HCT116 (cell line): ENCODE data around the gene BAHCC1. TPM values are rescaled to one million over a fixed set of nuclear protein-coding genes. Genes with fewer than 3 reads are reported as not detected.

Source experiments
- ATAC-seq: fragments of 200-7000 bp; cut with Tn5 transposase; 2 replicates; pipeline ENCODE4 v1.9.1; 2020; ENCODE audit warnings: mild to moderate bottlenecking, moderate library complexity
- BruUV-seq: library from RNA; stranded (reverse); fragments of 400-500 nt; replicated peaks from 2 replicates; lab custom pipeline; 2021; lab: Mats Ljungman, UMichigan
- CTCF ChIA-PET: fragments of 300-600 bp; sonication (Branson Sonifier 250); formaldehyde crosslinking; loops from one replicate; lab custom pipeline; 2021; ENCODE audit warnings: antibody characterized with exemption; lab: Charles Lee
- POLR2A ChIA-PET: fragments of 300-600, 350-600 bp; sonication (Branson Sonifier 250); formaldehyde crosslinking; loops from one replicate; lab custom pipeline; 2021; ENCODE audit warnings: antibody characterized with exemption; lab: Charles Lee
- RAD21 ChIA-PET, 2 experiments: fragments of 300-600 bp; sonication (Branson Sonifier 250); formaldehyde crosslinking; loops; one replicate each; lab custom pipeline; 2023; ENCODE audit warnings: low total read pairs in 2 of 2; ENCODE audit not compliant: uncharacterized antibody in 2 of 2, unreplicated experiment in 2 of 2, low non-redundant PET in 1 of 2; lab: Charles Lee
- DNase-seq: peaks from one replicate; pipeline ENCODE4 v3.0.0-alpha.2; 2010; ENCODE audit warnings: low read depth, low spot score
- H2AFZ ChIP-seq: fragments of 200-600 bp; shearing (Covaris generic), sonication (generic); 2 replicates; pipeline ENCODE4 v1.6.1; 2017; ENCODE audit warnings: low read depth, mixed run types, mixed read lengths, antibody characterized with exemption, low read length; ENCODE audit not compliant: poor library complexity, severe bottlenecking
- H3K27ac ChIP-seq: 2 replicates; pipeline ENCODE4 v1.5.1; 2012; ENCODE audit warnings: low read depth, low read length
- H3K27me3 ChIP-seq: fragments of 200-600 bp; sonication (generic); 2 replicates; pipeline ENCODE4 v1.6.1; 2016; ENCODE audit warnings: mixed run types, low read length, mixed read lengths; ENCODE audit not compliant: insufficient read depth
- H3K36me3 ChIP-seq, 2 experiments: fragments of 200-500 bp in 1 of 2; fragments of 200-600 bp in 1 of 2; sonication (Bioruptor generic) in 1 of 2; sonication (generic) in 1 of 2; 2 replicates each; pipeline versions ENCODE4 v1.5.1 to v1.6.1; 2014 to 2016; ENCODE audit warnings: low read length in 2 of 2, inconsistent platforms in 1 of 2, mixed read lengths in 1 of 2, mixed run types in 1 of 2; ENCODE audit not compliant: insufficient read depth in 2 of 2, control insufficient read depth in 1 of 2
- H3K4me1 ChIP-seq, 2 experiments: fragments of 200-600 bp in 1 of 2; sonication (generic) in 1 of 2; 2 replicates each; pipeline versions ENCODE4 v1.5.1 to v1.6.1; 2012 to 2017; ENCODE audit warnings: low read length in 2 of 2, inconsistent platforms in 1 of 2, mild to moderate bottlenecking in 1 of 2, mixed read lengths in 1 of 2, mixed run types in 1 of 2, moderate library complexity in 1 of 2; ENCODE audit not compliant: insufficient read depth in 2 of 2, control insufficient read depth in 1 of 2
- H3K4me2 ChIP-seq: fragments of 200-600 bp; sonication (generic); 2 replicates; pipeline ENCODE4 v1.6.1; 2017; ENCODE audit warnings: mixed run types, low read length, mixed read lengths
- H3K4me3 ChIP-seq, 2 experiments: fragments of 200-600 bp in 1 of 2; sonication (generic) in 1 of 2; replicated peaks in 1 of 2; 2 replicates each; pipeline ENCODE4 v1.5.1; 2011 to 2016; ENCODE audit warnings: low read length in 2 of 2, control low read depth in 1 of 2, low read depth in 1 of 2, mild to moderate bottlenecking in 1 of 2, mixed read lengths in 1 of 2, mixed run types in 1 of 2
- H3K79me2 ChIP-seq: fragments of 200-600 bp; sonication (generic); 2 replicates; pipeline ENCODE4 v1.6.1; 2017; ENCODE audit warnings: mild to moderate bottlenecking, mixed run types, low read length, moderate library complexity, mixed read lengths; ENCODE audit not compliant: insufficient read depth
- H3K9ac ChIP-seq: fragments of 200-600 bp; sonication (generic); 2 replicates; pipeline ENCODE4 v1.6.1; 2016; ENCODE audit warnings: low read length, mixed read lengths
- H3K9me2 ChIP-seq: fragments of 200-600 bp; sonication (generic), shearing (Covaris generic); 2 replicates; pipeline ENCODE4 v1.6.1; 2017; ENCODE audit warnings: mixed run types, mild to moderate bottlenecking, moderate library complexity; ENCODE audit not compliant: insufficient read depth
- H3K9me3 ChIP-seq, 2 experiments: fragments of 200-500 bp in 1 of 2; fragments of 200-600 bp in 1 of 2; sonication (Bioruptor generic) in 1 of 2; sonication (generic) in 1 of 2; 2 replicates each; pipeline ENCODE4 v1.6.1; 2014 to 2017; ENCODE audit warnings: low read length in 2 of 2, mixed read lengths in 2 of 2, inconsistent platforms in 1 of 2, low read depth in 1 of 2, mild to moderate bottlenecking in 1 of 2, mixed run types in 1 of 2, moderate library complexity in 1 of 2; ENCODE audit not compliant: control insufficient read depth in 1 of 2, insufficient read depth in 1 of 2
- H4K20me1 ChIP-seq: fragments of 200-600 bp; sonication (generic), shearing (Covaris generic); 2 replicates; pipeline ENCODE4 v1.6.1; 2017; ENCODE audit warnings: mixed run types, mild to moderate bottlenecking, moderate library complexity; ENCODE audit not compliant: insufficient read depth
- CTCF ChIP-seq, 3 experiments: fragments of 200-600 bp in 1 of 3; sonication (generic) in 1 of 3; IDR thresholded peaks in 2 of 3; conservative IDR thresholded peaks in 1 of 3; 2 replicates each; pipeline ENCODE4 v1.5.1; 2012 to 2017; ENCODE audit warnings: low read depth in 2 of 3, low read length in 2 of 3, antibody characterized with exemption in 1 of 3, borderline replicate concordance in 1 of 3, control low read depth in 1 of 3, mild to moderate bottlenecking in 1 of 3, mixed read lengths in 1 of 3, mixed run types in 1 of 3, moderate library complexity in 1 of 3; ENCODE audit not compliant: insufficient read depth in 1 of 3
- EZH2 ChIP-seq: fragments of 200-600 bp; sonication (generic); IDR thresholded peaks from 2 replicates; pipeline ENCODE4 v1.6.1; 2017; ENCODE audit warnings: antibody characterized with exemption, mixed run types
- EZH2phosphoT487 ChIP-seq: fragments of 200-600 bp; IDR thresholded peaks from 2 replicates; pipeline ENCODE4 v1.6.1; 2018; ENCODE audit warnings: antibody characterized with exemption, borderline replicate concordance
- FOSL1 ChIP-seq: IDR thresholded peaks from 2 replicates; pipeline ENCODE4 v1.6.1; 2012; ENCODE audit warnings: low read depth
- JUND ChIP-seq: IDR thresholded peaks from 2 replicates; pipeline ENCODE4 v1.6.1; 2012
- MAX ChIP-seq: IDR thresholded peaks from 2 replicates; pipeline ENCODE4 v1.6.1; 2012
- REST ChIP-seq: IDR thresholded peaks from 2 replicates; pipeline ENCODE4 v1.6.1; 2012; ENCODE audit warnings: low read depth
- SP1 ChIP-seq: IDR thresholded peaks from 2 replicates; pipeline ENCODE4 v1.6.1; 2012; ENCODE audit warnings: low read depth
- YY1 ChIP-seq: IDR thresholded peaks from 2 replicates; pipeline ENCODE4 v1.6.1; 2011; ENCODE audit warnings: low read length, low read depth, moderate library complexity, mild to moderate bottlenecking; ENCODE audit not compliant: insufficient replicate concordance; ENCODE audit errors: extremely low read depth
- ZFX ChIP-seq: fragments of 450-650 bp; IDR thresholded peaks from 2 replicates; pipeline ENCODE4 v1.6.1; 2017
- intact Hi-C: fragments of 100-400 bp; cut with micrococcal nuclease; formaldehyde crosslinking; loops from 2 replicates; pipeline ENCODE4 v1.10.0; 2022
- total RNA-seq: library from RNA; stranded (reverse); gene quantifications from one replicate; pipeline ENCODE4 v1.2.1, GENCODE V29; 2021; ENCODE audit not compliant: unreplicated experiment

BAHCC1 gene
- total RNA-seq, 1 experiment from 2014 or later, result 45.2 TPM

GRCh38 chr17:81434681-81435417, 39.6 kb downstream of the BAHCC1 start:
- H3K27me3 ChIP-seq, result no peaks in the 10 kb centered on the region
- no peaks in the 10 kb centered on the region for H3K79me2 ChIP-seq
- no peak overlapping the region for H3K9ac ChIP-seq
- no peaks in the 10 kb centered on the region for H4K20me1 ChIP-seq
- H3K9me3 ChIP-seq, result no peaks in the 10 kb centered on the region
- no peak overlapping the region for H3K4me3 ChIP-seq
- H3K9me2 ChIP-seq, result no peaks in the 10 kb centered on the region
- H3K4me2 ChIP-seq, result no peak overlapping the region
- DNase-seq (no peak), ATAC-seq (no peak)
- no peaks in the 10 kb centered on the region for H3K36me3 ChIP-seq
- ChIA-PET POLR2A (no interaction called here), CTCF (no interaction called here), RAD21 (no interaction called here)
- no peak overlapping the region; the same call in 1 of the 2 replicates for H3K27ac ChIP-seq
- TF ChIP-seq REST (no peak), CTCF (IDR thresholded peaks at IDR 0.05 in 2 of 3, conservative IDR thresholded peaks at IDR 0.05 in 1 of 3; ENCODE audit: borderline replicate concordance in 1 of 3, insufficient read depth in 1 of 3, low read depth in 2 of 3, low read length in 2 of 3) (no peak), JUND (no peak), EZH2phosphoT487 (no peak), MAX (no peak), ZFX (no peak), YY1 (no peak), EZH2 (no peak), FOSL1 (no peak), SP1 (no peak)
- H2AFZ ChIP-seq, result no peak overlapping the region
- intact Hi-C loops, result no loop called here
- BruUV-seq, result no TSS peak
- H3K4me1 ChIP-seq, result peaks cover 21 to 38% of the 10 kb centered on the region in 2 experiments
